ENCODE measurements around the gene BMAL1.
A peak's percentile ranks its signal among the peaks of the same experiment; 100 is the strongest.

BMAL1 gene

GRCh38 chr11:13262096-13262495, 15.5 kb upstream of the BMAL1 start:
- DNase-seq = no peak

- no peak for DNase-seq
Observed at GRCh38 chr11:13268791-13269190, 8.8 kb upstream of the BMAL1 start.

GRCh38 chr11:13269775-13270174, 7.8 kb upstream of the BMAL1 start:
- DNase-seq = no peak

- no peak for DNase-seq
Observed at GRCh38 chr11:13271060-13271693, 6.4 kb upstream of the BMAL1 start.

GRCh38 chr11:13276454-13276831, 1.1 kb upstream of the BMAL1 start:
- no peak for DNase-seq

GRCh38 chr11:13276832-13277767, 490 bp upstream of the BMAL1 start:
- peak; percentile 99 for DNase-seq

- DNase-seq = no peak
Observed at GRCh38 chr11:13278609-13279486, 1.3 kb downstream of the BMAL1 start.

- DNase-seq = no peak
Observed at GRCh38 chr11:13279487-13279834, 1.9 kb downstream of the BMAL1 start.

- DNase-seq = no peak
Observed at GRCh38 chr11:13280092-13280722, 2.6 kb downstream of the BMAL1 start.

- no peak for DNase-seq
Observed at GRCh38 chr11:13280777-13281176, 3.2 kb downstream of the BMAL1 start.

- no peak for DNase-seq
Observed at GRCh38 chr11:13283636-13284035, 6.0 kb downstream of the BMAL1 start.

GRCh38 chr11:13284776-13285588, 7.4 kb downstream of the BMAL1 start:
- DNase-seq = no peak

GRCh38 chr11:13286279-13286821, 8.8 kb downstream of the BMAL1 start:
- DNase-seq = no peak

GRCh38 chr11:13287036-13287435, 9.4 kb downstream of the BMAL1 start:
- no peak for DNase-seq

- DNase-seq = no peak
Observed at GRCh38 chr11:13287681-13288080, 10.1 kb downstream of the BMAL1 start.

- DNase-seq = no peak
Observed at GRCh38 chr11:13288375-13289029, 10.9 kb downstream of the BMAL1 start.

- DNase-seq = no peak
Observed at GRCh38 chr11:13289081-13289480, 11.5 kb downstream of the BMAL1 start.

GRCh38 chr11:13290221-13290980, 12.8 kb downstream of the BMAL1 start:
- DNase-seq = no peak

- no peak for DNase-seq
Observed at GRCh38 chr11:13291361-13291760, 13.8 kb downstream of the BMAL1 start.

GRCh38 chr11:13291800-13292199, 14.2 kb downstream of the BMAL1 start:
- no peak for DNase-seq
